AG08396 (cell line): ENCODE measurements around the gene QPRT.
"Not testable (repeated sequence)": the region's sequence is repeated elsewhere in the genome, so short reads cannot be mapped to it uniquely, and the experiment has no call there.

Experiments used
- DNase-seq: peaks from one replicate; pipeline ENCODE4 v3.0.0; 2012; ENCODE audit warnings: low spot score, mixed read lengths

QPRT gene

GRCh38 chr16:29678691-29679267 lies at the start of gene QPRT:
TSS of gene QPRT (plus strand) at chr16:29679180. CDS start at chr16:29679198, 18 bp downstream.
- DNase-seq: peak; percentile 48

GRCh38 chr16:29629318-29629717 lies 49.7 kb upstream of the QPRT start:
- not testable (repeated sequence) for DNase-seq

- not testable (repeated sequence) for DNase-seq
These were observed 47.3 kb upstream of the QPRT start for GRCh38 chr16:29631658-29632057.

- not testable (repeated sequence) for DNase-seq
These were observed 43.1 kb upstream of the QPRT start for GRCh38 chr16:29635902-29636301.

- not testable (repeated sequence) for DNase-seq
These were observed 42.6 kb upstream of the QPRT start for GRCh38 chr16:29636368-29636767.

- DNase-seq: not testable (repeated sequence)
These were observed 40.2 kb upstream of the QPRT start for GRCh38 chr16:29638751-29639150.

- no peak for DNase-seq
These were observed 37.4 kb upstream of the QPRT start for GRCh38 chr16:29641561-29641960.

GRCh38 chr16:29643596-29643995 lies 35.4 kb upstream of the QPRT start:
- no peak for DNase-seq

GRCh38 chr16:29644338-29644857 lies 34.6 kb upstream of the QPRT start:
- DNase-seq: no peak

GRCh38 chr16:29644973-29645693 lies 33.8 kb upstream of the QPRT start:
- DNase-seq: no peak

- no peak for DNase-seq
These were observed 33.2 kb upstream of the QPRT start for GRCh38 chr16:29645694-29646187.

GRCh38 chr16:29646947-29647346 lies 32.0 kb upstream of the QPRT start:
- DNase-seq: no peak

- no peak for DNase-seq
These were observed 29.1 kb upstream of the QPRT start for GRCh38 chr16:29649588-29650494.

GRCh38 chr16:29650771-29651170 lies 28.2 kb upstream of the QPRT start:
- no peak for DNase-seq

- DNase-seq: no peak
These were observed 27.1 kb upstream of the QPRT start for GRCh38 chr16:29651774-29652349.

- no peak for DNase-seq
These were observed 25.5 kb upstream of the QPRT start for GRCh38 chr16:29653471-29653870.

- DNase-seq: not testable (repeated sequence)
These were observed 25.1 kb upstream of the QPRT start for GRCh38 chr16:29653890-29654289.

- no peak for DNase-seq
These were observed 22.1 kb upstream of the QPRT start for GRCh38 chr16:29656688-29657523.

- no peak for DNase-seq
These were observed 20.3 kb upstream of the QPRT start for GRCh38 chr16:29658705-29659104.

- DNase-seq: no peak
These were observed 16.8 kb upstream of the QPRT start for GRCh38 chr16:29662000-29662728.

- DNase-seq: no peak
These were observed 16.3 kb upstream of the QPRT start for GRCh38 chr16:29662729-29663015.
